Measurements from ENCODE around the gene ARG1.
"Not testable (repeated sequence)": the region's sequence is repeated elsewhere in the genome, so short reads cannot be mapped to it uniquely, and the experiment has no call there.

- not testable (repeated sequence) for TF ChIP-seq EZH2phosphoT487 (IDR thresholded peaks at IDR 0.05; ENCODE audit: borderline replicate concordance, low read depth, low read length); CTCF (conservative IDR thresholded peaks at IDR 0.05; ENCODE audit: low read length)
Measured at GRCh38 chr6:131531681-131532080, 41.3 kb upstream of the ARG1 start.
